Measurements from ENCODE around the gene DYNLRB2.
A peak's percentile ranks its signal among the peaks of the same experiment; 100 is the strongest.

DYNLRB2 gene

DNA sequence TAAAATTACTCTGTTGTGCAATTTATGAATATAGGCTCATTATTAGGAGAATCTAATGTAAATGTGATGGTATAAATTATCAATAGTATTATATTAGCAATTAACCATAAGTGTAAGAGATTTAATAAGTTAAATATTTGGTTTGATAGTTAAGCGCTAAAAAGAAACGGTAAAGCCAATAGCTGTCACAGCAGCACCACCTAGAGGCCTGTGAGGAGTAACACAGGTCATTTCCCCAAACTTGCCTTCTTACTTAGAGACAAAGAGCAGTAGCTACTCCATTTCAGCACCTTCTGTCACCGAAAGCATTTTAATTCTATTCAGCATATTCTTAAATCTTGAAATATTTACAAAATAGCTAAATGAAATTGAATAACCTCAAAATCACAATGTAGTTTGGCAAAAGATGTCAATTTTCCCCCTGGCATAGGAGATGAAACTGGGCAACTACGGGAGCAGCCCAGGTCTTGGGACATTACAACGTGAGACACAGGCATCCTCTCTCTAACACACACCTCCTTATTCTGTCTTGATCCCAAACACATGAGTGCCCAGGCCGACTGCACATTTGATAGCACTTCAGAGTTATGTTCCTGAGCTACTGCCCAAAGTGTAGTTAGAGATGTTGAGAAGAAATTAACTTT, 14.3 kb upstream of the DYNLRB2 start:
- no peak overlapping the region for H3K4me3 ChIP-seq (ENCODE audit: low read length)
- TF ChIP-seq, protein P1, sequence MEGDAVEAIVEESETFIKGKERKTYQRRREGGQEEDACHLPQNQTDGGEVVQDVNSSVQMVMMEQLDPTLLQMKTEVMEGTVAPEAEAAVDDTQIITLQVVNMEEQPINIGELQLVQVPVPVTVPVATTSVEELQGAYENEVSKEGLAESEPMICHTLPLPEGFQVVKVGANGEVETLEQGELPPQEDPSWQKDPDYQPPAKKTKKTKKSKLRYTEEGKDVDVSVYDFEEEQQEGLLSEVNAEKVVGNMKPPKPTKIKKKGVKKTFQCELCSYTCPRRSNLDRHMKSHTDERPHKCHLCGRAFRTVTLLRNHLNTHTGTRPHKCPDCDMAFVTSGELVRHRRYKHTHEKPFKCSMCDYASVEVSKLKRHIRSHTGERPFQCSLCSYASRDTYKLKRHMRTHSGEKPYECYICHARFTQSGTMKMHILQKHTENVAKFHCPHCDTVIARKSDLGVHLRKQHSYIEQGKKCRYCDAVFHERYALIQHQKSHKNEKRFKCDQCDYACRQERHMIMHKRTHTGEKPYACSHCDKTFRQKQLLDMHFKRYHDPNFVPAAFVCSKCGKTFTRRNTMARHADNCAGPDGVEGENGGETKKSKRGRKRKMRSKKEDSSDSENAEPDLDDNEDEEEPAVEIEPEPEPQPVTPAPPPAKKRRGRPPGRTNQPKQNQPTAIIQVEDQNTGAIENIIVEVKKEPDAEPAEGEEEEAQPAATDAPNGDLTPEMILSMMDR (conservative IDR thresholded peaks at IDR 0.05; ENCODE audit: low read length) = peak; percentile 95
- peak; percentile 65 for DNase-seq (ENCODE audit: low read depth)

DNA sequence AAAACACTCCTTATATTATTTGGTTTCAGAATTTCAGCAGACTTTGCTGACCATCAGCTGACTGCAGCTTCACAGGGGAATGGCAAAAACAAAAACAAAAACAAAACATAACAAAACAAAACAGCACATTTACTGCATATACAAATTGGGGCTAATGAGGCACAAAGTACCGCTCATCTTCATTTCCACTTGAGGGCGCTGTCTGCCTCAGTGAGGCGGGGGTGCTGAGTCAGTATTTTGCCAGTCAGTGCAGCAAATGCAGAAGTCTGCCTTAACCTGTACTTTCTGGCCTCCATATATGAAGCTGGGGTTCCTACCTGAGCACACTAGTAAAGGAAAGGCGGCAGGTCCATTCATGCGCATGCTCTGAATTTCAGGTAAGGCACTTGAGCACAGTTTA, 13.5 kb upstream of the DYNLRB2 start:
- TF ChIP-seq, protein P1 (conservative IDR thresholded peaks at IDR 0.05; ENCODE audit: low read length) = peak; percentile 51
- H3K4me3 ChIP-seq (ENCODE audit: low read length) = no peak overlapping the region
- peak; percentile 22 for DNase-seq (ENCODE audit: low read depth)

DNA sequence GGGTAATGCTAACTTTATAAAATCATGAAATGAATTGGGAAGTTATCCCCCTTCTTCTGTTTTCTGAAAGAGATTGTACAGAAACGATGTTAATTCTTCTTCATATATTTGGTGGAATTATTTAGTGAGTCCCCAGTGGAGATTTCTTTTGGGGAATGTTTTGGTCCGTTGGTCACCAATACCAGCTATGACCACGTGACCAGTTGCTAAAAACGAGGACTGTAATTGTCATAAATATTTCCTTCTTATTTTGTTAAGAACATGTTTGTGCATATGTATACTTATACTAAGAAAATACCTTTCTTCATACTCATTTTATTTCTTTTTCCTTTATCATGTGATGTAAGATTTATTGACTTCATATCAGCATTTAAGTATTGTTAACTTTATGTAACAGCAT, 10.3 kb upstream of the DYNLRB2 start:
- no peak overlapping the region for H3K4me3 ChIP-seq (ENCODE audit: low read length)
- TF ChIP-seq, protein P1 (conservative IDR thresholded peaks at IDR 0.05; ENCODE audit: low read length) = no peak
- no peak for DNase-seq (ENCODE audit: low read depth)

- H3K4me3 ChIP-seq (ENCODE audit: low read length) = no peak overlapping the region
- TF ChIP-seq, protein P1 (conservative IDR thresholded peaks at IDR 0.05; ENCODE audit: low read length) = no peak
- DNase-seq (ENCODE audit: low read depth) = no peak
These were observed 4.6 kb upstream of the DYNLRB2 start for GRCh38 chr16:80536238-80536637.

DNA sequence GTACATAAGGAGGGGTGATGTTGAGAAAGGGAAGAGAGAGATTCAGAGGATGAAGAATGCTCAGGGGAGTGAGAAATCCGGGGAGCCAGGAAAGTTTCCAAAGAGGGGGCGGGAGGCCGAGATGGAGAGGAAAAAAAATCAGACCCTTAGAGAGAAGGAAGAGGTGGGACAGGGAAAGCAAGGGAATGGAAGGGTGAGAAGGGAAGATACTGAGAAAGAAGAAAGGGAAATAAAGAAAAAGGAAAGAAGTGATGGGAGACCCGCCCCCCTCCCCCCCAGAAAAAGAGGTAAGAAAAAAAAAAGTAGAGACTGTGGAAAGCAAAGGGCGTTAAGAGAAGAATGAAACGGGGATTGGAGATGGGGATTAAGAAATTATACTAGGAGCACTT, 507 bp downstream of the DYNLRB2 start:
- DNase-seq (ENCODE audit: low read depth) = no peak
- H3K4me3 ChIP-seq (ENCODE audit: low read length) = peak overlapping the region; percentile 72
- TF ChIP-seq, protein P1 (conservative IDR thresholded peaks at IDR 0.05; ENCODE audit: low read length) = no peak

DNA sequence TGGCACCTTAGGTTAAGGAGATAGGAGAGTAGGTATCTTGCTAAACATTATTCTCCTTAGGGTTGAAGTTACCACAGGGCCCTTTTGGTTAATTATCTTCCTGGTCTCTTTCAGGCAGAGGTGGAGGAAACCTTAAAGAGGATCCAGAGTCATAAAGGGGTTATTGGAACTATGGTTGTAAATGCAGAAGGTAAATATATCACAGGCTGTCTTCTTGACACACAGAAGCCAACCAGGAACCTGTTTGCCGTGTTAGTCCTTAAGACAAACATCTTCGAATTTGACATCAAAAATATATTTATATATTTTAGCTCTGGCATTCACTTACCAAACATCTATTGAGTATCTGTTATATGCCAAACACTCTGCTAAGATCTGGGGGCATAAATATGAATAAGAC, 2.4 kb downstream of the DYNLRB2 start:
- TF ChIP-seq, protein P1 (conservative IDR thresholded peaks at IDR 0.05; ENCODE audit: low read length) = no peak
- H3K4me3 ChIP-seq (ENCODE audit: low read length) = no peak overlapping the region
- DNase-seq (ENCODE audit: low read depth) = no peak

- TF ChIP-seq, protein P1 (conservative IDR thresholded peaks at IDR 0.05; ENCODE audit: low read length) = no peak
- no peak for DNase-seq (ENCODE audit: low read depth)
- H3K4me3 ChIP-seq (ENCODE audit: low read length) = no peak overlapping the region
These were observed 3.5 kb downstream of the DYNLRB2 start for GRCh38 chr16:80544326-80544725.

Data from AG10803 (cell line).